Erythroblast (primary cell): Measurements from ENCODE around the gene CABP1.

ENCODE experiments used
- GATA1 ChIP-seq: IDR thresholded peaks from 2 replicates; pipeline ENCODE4 v1.6.1; 2011; ENCODE audit warnings: low read depth, mild to moderate bottlenecking, control low read depth, low read length, moderate library complexity
- POLR2A ChIP-seq: IDR thresholded peaks from 2 replicates; pipeline ENCODE4 v1.6.1; 2011; ENCODE audit warnings: mild to moderate bottlenecking, low read length

- TF ChIP-seq POLR2A (no peak), GATA1 (no peak)
Observed at GRCh38 chr12:120680165-120680738, 39.8 kb downstream of the CABP1 start.
